ENCODE measurements around the gene FRAT2.

- TF ChIP-seq CTCF (IDR thresholded peaks at IDR 0.05) (no peak), POLR2A (IDR thresholded peaks at IDR 0.05) (no peak)
Measured at GRCh38 chr10:97320480-97321031, 14.0 kb downstream of the FRAT2 start.
